ENCODE measurements around the gene ARID4B. TPM values are rescaled to one million over a fixed set of nuclear protein-coding genes. Genes with fewer than 3 reads are reported as not detected.

The ARID4B gene
- total RNA-seq, 1 experiment from 2014 or later = 34.0 TPM

DNA sequence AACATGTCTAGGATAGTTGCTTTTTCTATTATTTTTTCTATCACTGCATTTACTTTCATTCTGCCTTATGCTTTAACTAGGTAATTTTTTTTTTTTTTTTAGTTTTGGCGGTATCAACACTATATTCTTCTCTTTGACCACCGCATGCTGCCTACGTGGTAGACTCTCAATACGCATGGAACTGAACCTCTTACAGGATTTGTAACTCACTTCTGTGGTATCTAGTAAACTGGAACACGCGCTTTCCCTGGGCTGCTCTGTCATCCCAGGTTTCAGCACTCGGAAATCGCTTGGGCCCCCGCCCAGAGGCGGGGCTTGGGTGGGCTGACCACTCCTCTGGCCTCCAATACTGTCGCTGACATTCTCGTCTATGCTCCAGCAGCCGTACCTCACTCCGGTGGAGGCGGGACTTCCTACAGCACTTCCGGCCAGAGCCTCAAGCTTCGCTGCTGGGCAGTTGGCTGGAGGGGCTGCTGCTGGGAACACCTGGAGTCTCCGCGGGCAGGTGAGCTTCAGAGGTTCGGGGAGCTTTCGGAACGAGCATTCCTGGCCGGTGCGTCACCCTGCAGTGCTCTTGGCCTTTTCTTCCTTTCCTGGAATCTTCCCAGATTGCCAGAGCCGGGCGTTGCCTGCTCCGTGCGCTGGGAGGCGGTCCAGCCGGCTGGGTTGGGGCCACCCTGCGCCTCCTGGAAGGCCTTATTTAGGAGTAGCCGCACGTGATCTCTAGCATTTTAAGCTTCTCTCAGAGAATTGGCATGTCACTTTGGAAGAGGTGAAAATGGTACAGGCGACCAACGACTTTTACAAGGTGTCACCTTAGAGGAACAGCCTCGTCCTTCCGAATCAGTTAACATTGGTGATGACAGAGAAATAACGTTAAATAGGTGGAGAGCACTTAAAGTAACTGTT lies 39.3 kb upstream of the ARID4B start, which contains the start of gene TBCE:
TSS of gene TBCE (plus strand) at position 428 of the 909 bp plus-strand sequence. CDS start 12,623 bp downstream, outside the sequence.
- H2AFZ ChIP-seq (ENCODE audit: low read length) = no peak within 1 kb of the TSS
- no peak within 1 kb of the TSS for H3K18ac ChIP-seq (ENCODE audit: insufficient read length, low read depth, low read length)
- no peaks in the 10 kb centered on the region; the same call in 1 of the 2 replicates for H3K4me1 ChIP-seq (ENCODE audit: insufficient read depth, low read length)
- peak within 1 kb of the TSS; percentile 74 for H3K9ac ChIP-seq (ENCODE audit: extremely low read depth, insufficient read length, low read length)
- Mint-ChIP-seq H3K27me3 (ENCODE audit: low read depth) (no peaks in the 10 kb centered on the region), H3K36me3 (ENCODE audit: insufficient read depth in 1 of 3, low read depth in 3 of 3) (peaks cover 5 to 15% (median 11%) of the 10 kb centered on the region in 3 experiments; a peak in 6 of 7 replicates), H3K9me3 (no peaks in the 10 kb centered on the region), H3K27ac (peak within 1 kb of the TSS; percentile 91 to 98 (median 98)), H3K4me3 (peak within 1 kb of the TSS; percentile 92 to 96), H3K4me1 (peaks cover 15 to 16% of the 10 kb centered on the region in 2 experiments)
- H3K27ac ChIP-seq (ENCODE audit: insufficient read length, low read depth, low read length) = peak within 1 kb of the TSS; percentile 37
- H3K4me2 ChIP-seq (ENCODE audit: insufficient read depth, insufficient read length, low read length) = peak within 1 kb of the TSS; percentile 57
- no peak within 1 kb of the TSS for H2BK20ac ChIP-seq (ENCODE audit: low read depth, low read length, poor library complexity, severe bottlenecking)
- H3K27me3 ChIP-seq (ENCODE audit: insufficient read depth, low read length) = no peaks in the 10 kb centered on the region
- no peak within 1 kb of the TSS for H2BK15ac ChIP-seq (ENCODE audit: low read depth, low read length)
- TF ChIP-seq, protein P1, sequence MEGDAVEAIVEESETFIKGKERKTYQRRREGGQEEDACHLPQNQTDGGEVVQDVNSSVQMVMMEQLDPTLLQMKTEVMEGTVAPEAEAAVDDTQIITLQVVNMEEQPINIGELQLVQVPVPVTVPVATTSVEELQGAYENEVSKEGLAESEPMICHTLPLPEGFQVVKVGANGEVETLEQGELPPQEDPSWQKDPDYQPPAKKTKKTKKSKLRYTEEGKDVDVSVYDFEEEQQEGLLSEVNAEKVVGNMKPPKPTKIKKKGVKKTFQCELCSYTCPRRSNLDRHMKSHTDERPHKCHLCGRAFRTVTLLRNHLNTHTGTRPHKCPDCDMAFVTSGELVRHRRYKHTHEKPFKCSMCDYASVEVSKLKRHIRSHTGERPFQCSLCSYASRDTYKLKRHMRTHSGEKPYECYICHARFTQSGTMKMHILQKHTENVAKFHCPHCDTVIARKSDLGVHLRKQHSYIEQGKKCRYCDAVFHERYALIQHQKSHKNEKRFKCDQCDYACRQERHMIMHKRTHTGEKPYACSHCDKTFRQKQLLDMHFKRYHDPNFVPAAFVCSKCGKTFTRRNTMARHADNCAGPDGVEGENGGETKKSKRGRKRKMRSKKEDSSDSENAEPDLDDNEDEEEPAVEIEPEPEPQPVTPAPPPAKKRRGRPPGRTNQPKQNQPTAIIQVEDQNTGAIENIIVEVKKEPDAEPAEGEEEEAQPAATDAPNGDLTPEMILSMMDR (conservative IDR thresholded peaks at IDR 0.05) = no peak
- H3T11ph ChIP-seq (ENCODE audit: low read length) = no peak within 1 kb of the TSS
- no peak within 1 kb of the TSS for H3K23ac ChIP-seq (ENCODE audit: insufficient read length, low read depth, low read length)
- no peaks in the 10 kb centered on the region for H3K23me2 ChIP-seq (ENCODE audit: insufficient read length, low read depth, low read length, poor library complexity, severe bottlenecking)
- H3K9me3 ChIP-seq (ENCODE audit: control insufficient read depth, low read depth, low read length) = no peaks in the 10 kb centered on the region
- peak; percentile 99 for DNase-seq
- H3K14ac ChIP-seq (ENCODE audit: insufficient read depth, low read length) = peak within 1 kb of the TSS; percentile 72; the same call in 1 of the 2 replicates
- peaks cover 7% of the 10 kb centered on the region; the same call in 1 of the 2 replicates for H3K79me2 ChIP-seq (ENCODE audit: insufficient read depth, low read length)
- H2AK5ac ChIP-seq (ENCODE audit: insufficient read length, low read length) = no peak within 1 kb of the TSS
- no peaks in the 10 kb centered on the region for H4K20me1 ChIP-seq (ENCODE audit: control insufficient read depth, insufficient read depth, insufficient read length)
- no peak within 1 kb of the TSS for H3K4ac ChIP-seq (ENCODE audit: low read depth, low read length)
- H2BK120ac ChIP-seq (ENCODE audit: low read depth, low read length, poor library complexity, severe bottlenecking) = no peak within 1 kb of the TSS
- peaks cover 3% of the 10 kb centered on the region for H3K79me1 ChIP-seq (ENCODE audit: insufficient read depth, low read depth, low read length, poor library complexity, severe bottlenecking)
- no peak within 1 kb of the TSS for H3K56ac ChIP-seq (ENCODE audit: insufficient read length, low read depth, low read length)
- no CpG with 5 or more reads among the region's 38 CpGs for WGBS (ENCODE audit: extremely low coverage, insufficient read length, low lambda C conversion rate)
- H4K8ac ChIP-seq (replicated peaks; ENCODE audit: insufficient read length, low read depth, low read length) = no peak within 1 kb of the TSS
- no peak within 1 kb of the TSS for H4K5ac ChIP-seq (ENCODE audit: insufficient read length, low read depth, low read length)
- no peak within 1 kb of the TSS for H2BK5ac ChIP-seq (ENCODE audit: insufficient read length, low read length)
- H4K91ac ChIP-seq (ENCODE audit: insufficient read length, low read depth, low read length) = no peak within 1 kb of the TSS
- no peak within 1 kb of the TSS for H2BK12ac ChIP-seq (ENCODE audit: insufficient read length, low read depth, low read length)

All from H9 (cell line).